ENCODE data around the gene LZTS2. TPM values are rescaled to one million over a fixed set of nuclear protein-coding genes. Genes with fewer than 3 reads are reported as not detected.

The LZTS2 gene
- total RNA-seq, 1 donor from 2014 or later = 19.2 TPM

- intact Hi-C loops (cut with micrococcal nuclease) = no loop called here
Measured at GRCh38 chr10:100978121-100978900, 21.3 kb upstream of the LZTS2 start.

GRCh38 chr10:100978901-100979195 lies 20.8 kb upstream of the LZTS2 start:
- intact Hi-C loops (cut with micrococcal nuclease) = no loop called here

GRCh38 chr10:100979791-100980272 lies 19.8 kb upstream of the LZTS2 start:
- intact Hi-C loops (cut with micrococcal nuclease) = no loop called here

GRCh38 chr10:100980311-100980710 lies 19.3 kb upstream of the LZTS2 start:
- intact Hi-C loops (cut with micrococcal nuclease) = no loop called here

GRCh38 chr10:100980711-100981110 lies 18.9 kb upstream of the LZTS2 start:
- intact Hi-C loops (cut with micrococcal nuclease) = no loop called here

GRCh38 chr10:100981178-100981772 lies 18.3 kb upstream of the LZTS2 start:
- intact Hi-C loops (cut with micrococcal nuclease) = no loop called here

- intact Hi-C loops (cut with micrococcal nuclease) = no loop called here
Measured at GRCh38 chr10:100982916-100983830, 16.4 kb upstream of the LZTS2 start.

GRCh38 chr10:100983868-100984671 lies 15.5 kb upstream of the LZTS2 start:
- intact Hi-C loops (cut with micrococcal nuclease) = no loop called here

GRCh38 chr10:100984672-100985177 lies 14.9 kb upstream of the LZTS2 start:
- intact Hi-C loops (cut with micrococcal nuclease) = loop anchor here (5.0 kb wide), 1 partner anchor 708 kb away; no protein-coding TSS in a partner anchor

- intact Hi-C loops (cut with micrococcal nuclease) = loop anchor here (5.0 kb wide), 1 partner anchor 707 kb away; no protein-coding TSS in a partner anchor
Measured at GRCh38 chr10:100985336-100985735, 14.3 kb upstream of the LZTS2 start.

- intact Hi-C loops (cut with micrococcal nuclease) = loop anchor here (5.0 kb wide), 1 partner anchor 706 kb away; no protein-coding TSS in a partner anchor
Measured at GRCh38 chr10:100986623-100986951, 13.0 kb upstream of the LZTS2 start.

GRCh38 chr10:100986952-100987684 lies 12.5 kb upstream of the LZTS2 start, which contains the start of the genes MRPL43 and TWNK:
MRPL43 (minus strand) TSS chr10:100987497; CDS start chr10:100987443, 54 bp downstream.
TWNK (plus strand) TSS chr10:100987543; CDS start chr10:100988211, 668 bp downstream.
- intact Hi-C loops (cut with micrococcal nuclease) = loop anchor here (1.0 to 5.0 kb wide), 5 partner anchors 10 to 705 kb away; partner anchors contain the start of genes PDZD7, SEMA4G and SFXN3

- intact Hi-C loops (cut with micrococcal nuclease) = loop anchor here (1.0 to 5.0 kb wide), 5 partner anchors 10 to 705 kb away; partner anchors contain the start of genes PDZD7, SEMA4G and SFXN3
Measured at GRCh38 chr10:100987685-100988049, 11.9 kb upstream of the LZTS2 start.

GRCh38 chr10:100988166-100988565 lies 11.4 kb upstream of the LZTS2 start:
- intact Hi-C loops (cut with micrococcal nuclease) = loop anchor here (5.0 kb wide), 1 partner anchor 704 kb away; no protein-coding TSS in a partner anchor

GRCh38 chr10:100989088-100989487 lies 10.5 kb upstream of the LZTS2 start:
- intact Hi-C loops (cut with micrococcal nuclease) = loop anchor here (5.0 kb wide), 1 partner anchor 703 kb away; no protein-coding TSS in a partner anchor

GRCh38 chr10:100993986-100994708 lies 5.5 kb upstream of the LZTS2 start:
- intact Hi-C loops (cut with micrococcal nuclease) = no loop called here

- intact Hi-C loops (cut with micrococcal nuclease) = loop anchor here (5.0 kb wide), 3 partner anchors 357 to 623 kb away; partner anchors contain the start of genes BTRC and HIF1AN
Measured at GRCh38 chr10:100995181-100995580, 4.4 kb upstream of the LZTS2 start.

- intact Hi-C loops (cut with micrococcal nuclease) = loop anchor here (1.0 to 5.0 kb wide), 8 partner anchors 10 to 786 kb away; partner anchors contain the start of genes BTRC, HIF1AN, MRPL43 and NPM3
Measured at GRCh38 chr10:100996678-100997359, 2.8 kb upstream of the LZTS2 start.

Data from T-helper 1 cell treated with Interleukin-12 subunit alpha and Interleukin-12 subunit beta and Interleukin-4 antibody, amounts not matched to agents 30 ng/mL and 1 ng/mL, for 36 hours (primary cell).